A673 (cell line): Measurements from ENCODE around the gene TWNK. TPM values are rescaled to one million over a fixed set of nuclear protein-coding genes. Genes with fewer than 3 reads are reported as not detected.

Experiments used
- BruUV-seq: library from RNA; stranded (reverse); fragments of 400-500 nt; replicated peaks from 2 replicates; lab custom pipeline; 2021; lab: Mats Ljungman, UMichigan
- CTCF ChIA-PET: fragments of 300-600 bp; sonication (Branson Sonifier 250); formaldehyde crosslinking; loops from one replicate; lab custom pipeline; 2022; ENCODE audit warnings: antibody characterized with exemption; lab: Charles Lee
- POLR2A ChIA-PET: fragments of 300-600 bp; sonication (Branson Sonifier 250); formaldehyde crosslinking; loops from one replicate; lab custom pipeline; 2022; ENCODE audit warnings: antibody characterized with exemption; ENCODE audit not compliant: low non-redundant PET; lab: Charles Lee
- DNase-seq: peaks from one replicate; pipeline ENCODE4 v3.0.0-alpha.2; 2015; ENCODE audit warnings: low spot score
- H3K27ac ChIP-seq: fragments of 200-600 bp; sonication (generic); 2 replicates; pipeline ENCODE4 v1.5.1; 2016; ENCODE audit warnings: mixed run types, low read depth, mild to moderate bottlenecking, mixed read lengths, antibody characterized with exemption, low read length; ENCODE audit not compliant: poor library complexity, severe bottlenecking
- H3K27me3 ChIP-seq: fragments of 200-600 bp; sonication (generic); replicated peaks from 2 replicates; pipeline ENCODE4 v1.6.1; 2017; ENCODE audit warnings: mixed run types, low read depth, mild to moderate bottlenecking, mixed read lengths, antibody characterized with exemption, low read length; ENCODE audit not compliant: insufficient read depth, poor library complexity
- H3K36me3 ChIP-seq: fragments of 200-600 bp; sonication (generic); 2 replicates; pipeline ENCODE4 v1.6.1; 2016; ENCODE audit warnings: mixed run types, mild to moderate bottlenecking, mixed read lengths, antibody characterized with exemption, low read length; ENCODE audit not compliant: insufficient read depth, poor library complexity, severe bottlenecking
- H3K4me1 ChIP-seq: fragments of 200-600 bp; sonication (generic); 2 replicates; pipeline ENCODE4 v1.6.1; 2017; ENCODE audit warnings: mixed run types, mild to moderate bottlenecking, mixed read lengths, antibody characterized with exemption, low read length; ENCODE audit not compliant: insufficient read depth, poor library complexity, severe bottlenecking
- H3K4me3 ChIP-seq: fragments of 200-600 bp; sonication (generic); 2 replicates; pipeline ENCODE4 v1.5.1; 2016; ENCODE audit warnings: low read depth, mixed run types, mild to moderate bottlenecking, mixed read lengths, low read length; ENCODE audit not compliant: poor library complexity, severe bottlenecking
- H3K9me3 ChIP-seq: fragments of 200-600 bp; sonication (generic); 2 replicates; pipeline ENCODE4 v1.6.1; 2016; ENCODE audit warnings: mixed run types, low read depth, mild to moderate bottlenecking, mixed read lengths, antibody characterized with exemption, low read length; ENCODE audit not compliant: poor library complexity, severe bottlenecking
- EZH2 ChIP-seq: fragments of 200-600 bp; sonication (generic); IDR thresholded peaks from 2 replicates; pipeline ENCODE4 v1.6.1; 2017; ENCODE audit warnings: borderline replicate concordance, low read depth, mild to moderate bottlenecking, mixed read lengths, antibody characterized with exemption, low read length; ENCODE audit not compliant: poor library complexity, severe bottlenecking
- intact Hi-C: fragments of 100-400 bp; cut with micrococcal nuclease; formaldehyde crosslinking; loops from one replicate; pipeline ENCODE4 v1.10.0; 2022; ENCODE audit not compliant: unreplicated experiment
- microRNA-seq: library from miRNA; unstranded; fragments of <30 nt; microRNA quantifications from one replicate; pipeline ENCODE4 v1.2.0, GENCODE V29; 2021
- total RNA-seq: library from RNA; stranded (reverse); gene quantifications from 2 replicates; pipeline ENCODE4 v1.2.3, GENCODE V29; 2021
- TF ChIP-seq, protein P1 (sequence below): fragments of 300-800, 200-600 bp; sonication (generic); conservative IDR thresholded peaks from 2 replicates; pipeline ENCODE4 v1.5.1; 2017; ENCODE audit warnings: low read depth, mild to moderate bottlenecking, antibody characterized with exemption, low read length, moderate library complexity, mixed read lengths

TWNK gene
- total RNA-seq, 1 experiment from 2014 or later, result 29.5 TPM

DNA sequence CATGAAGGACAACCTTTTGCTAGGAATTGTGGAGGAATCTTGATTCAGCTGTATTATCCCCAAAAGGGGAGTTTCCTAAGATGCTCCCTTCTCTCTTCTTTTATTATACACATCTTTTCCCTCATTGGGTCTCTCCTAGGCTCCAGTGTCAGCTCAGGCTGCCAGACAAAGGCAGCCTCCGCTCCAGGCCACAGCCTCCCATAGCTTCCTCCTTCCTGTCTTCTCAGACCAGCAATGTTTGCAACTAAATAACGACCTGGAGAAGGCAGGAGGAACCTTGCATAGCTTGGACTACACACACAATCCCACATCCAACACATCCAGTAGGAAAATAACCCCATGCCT lies 56.0 kb downstream of the TWNK start:
- Histone ChIP-seq H3K9me3 (no peaks in the 10 kb centered on the region), H3K27ac (peak overlapping the region; percentile 84), H3K36me3 (no peaks in the 10 kb centered on the region), H3K4me3 (peak overlapping the region; percentile 54), H3K27me3 (no peaks in the 10 kb centered on the region), H3K4me1 (peaks cover 37% of the 10 kb centered on the region)
- intact Hi-C loops, result loop anchor here (5.0 kb wide), 1 partner anchor 99 kb away; no protein-coding TSS in a partner anchor
- ChIA-PET POLR2A (interaction anchor here (0.6 kb wide), 1 partner anchor 210 kb away, joined by 7 read pairs; no protein-coding TSS in a partner anchor), CTCF (interaction anchor here (0.5 to 3.5 kb wide), 7 partner anchors 7 to 99 kb away, joined by 3 to 20 read pairs (median 5); no protein-coding TSS in a partner anchor)
- BruUV-seq, result no TSS peak
- no peak for TF ChIP-seq EZH2
- TF ChIP-seq, protein P1, sequence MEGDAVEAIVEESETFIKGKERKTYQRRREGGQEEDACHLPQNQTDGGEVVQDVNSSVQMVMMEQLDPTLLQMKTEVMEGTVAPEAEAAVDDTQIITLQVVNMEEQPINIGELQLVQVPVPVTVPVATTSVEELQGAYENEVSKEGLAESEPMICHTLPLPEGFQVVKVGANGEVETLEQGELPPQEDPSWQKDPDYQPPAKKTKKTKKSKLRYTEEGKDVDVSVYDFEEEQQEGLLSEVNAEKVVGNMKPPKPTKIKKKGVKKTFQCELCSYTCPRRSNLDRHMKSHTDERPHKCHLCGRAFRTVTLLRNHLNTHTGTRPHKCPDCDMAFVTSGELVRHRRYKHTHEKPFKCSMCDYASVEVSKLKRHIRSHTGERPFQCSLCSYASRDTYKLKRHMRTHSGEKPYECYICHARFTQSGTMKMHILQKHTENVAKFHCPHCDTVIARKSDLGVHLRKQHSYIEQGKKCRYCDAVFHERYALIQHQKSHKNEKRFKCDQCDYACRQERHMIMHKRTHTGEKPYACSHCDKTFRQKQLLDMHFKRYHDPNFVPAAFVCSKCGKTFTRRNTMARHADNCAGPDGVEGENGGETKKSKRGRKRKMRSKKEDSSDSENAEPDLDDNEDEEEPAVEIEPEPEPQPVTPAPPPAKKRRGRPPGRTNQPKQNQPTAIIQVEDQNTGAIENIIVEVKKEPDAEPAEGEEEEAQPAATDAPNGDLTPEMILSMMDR, result no peak
- DNase-seq, result no peak

Small RNA genes within 50 kb of the gene (microRNA-seq; reads per million reads assigned to microRNA genes)
- gene MIR608, result not detected

Other genes with a start within 250 kb of the TWNK start
- gene PAX2, start 242.0 kb upstream of the TWNK start, total RNA-seq, result not detected in 2 replicates
- gene SLF2, start 74.6 kb upstream of the TWNK start, total RNA-seq, result 34.6 and 39.4 TPM in 2 replicates
- 6.1 and 9.2 TPM in 2 replicates for gene SEMA4G, start 18.0 kb upstream of the TWNK start, total RNA-seq
- gene MRPL43, start within 50 bp of the TWNK start, total RNA-seq, result 80.4 and 88.8 TPM in 2 replicates
- gene LZTS2, start 12.3 kb downstream of the TWNK start, total RNA-seq, result 49.1 and 59.9 TPM in 2 replicates
- gene PDZD7, start 43.6 kb downstream of the TWNK start, total RNA-seq, result 0.26 and 0.30 TPM in 2 replicates
- gene SFXN3, start 43.7 kb downstream of the TWNK start, total RNA-seq, result 15.5 and 16.9 TPM in 2 replicates
- gene KAZALD1, start 74.4 kb downstream of the TWNK start, total RNA-seq, result 12.5 and 19.2 TPM in 2 replicates
- gene TLX1, start 143.8 kb downstream of the TWNK start, total RNA-seq, result 0.17 TPM in 1 of 2 replicates, not detected in the other
- not detected in 2 replicates for gene LBX1, start 241.9 kb downstream of the TWNK start, total RNA-seq